ENCODE results near the gene LRRN2. TPM values are rescaled to one million over a fixed set of nuclear protein-coding genes. Genes with fewer than 3 reads are reported as not detected.

Gene LRRN2
- total RNA-seq: 10 to 100 TPM in 2 of 3 donors, 1 to 10 TPM in 1; 4.3 to 33.3 (median 26.4) TPM
- long read RNA-seq, donor 1, full-length matches to known transcripts: 95 of 100 reads
- long read RNA-seq, donor 1, partial matches to known transcripts: 0 of 100 reads
- long read RNA-seq, donor 1, other reads (novel, unspliced or antisense): 5 of 100 reads
- long read RNA-seq, donor 2, partial matches to known transcripts: 0 of 1 reads
- long read RNA-seq, donor 2, other reads (novel, unspliced or antisense): 0 of 1 reads

- ATAC-seq: peak; percentile 77
- H3K36me3 ChIP-seq (ENCODE audit: low read depth): no peaks in the 10 kb centered on the region
Measured at GRCh38 chr1:204685236-204686006, at the start of gene LRRN2. Gene LRRN2, minus strand, starts transcription at chr1:204685738. Its CDS starts 65,746 bp downstream, at chr1:204619992.

DNA sequence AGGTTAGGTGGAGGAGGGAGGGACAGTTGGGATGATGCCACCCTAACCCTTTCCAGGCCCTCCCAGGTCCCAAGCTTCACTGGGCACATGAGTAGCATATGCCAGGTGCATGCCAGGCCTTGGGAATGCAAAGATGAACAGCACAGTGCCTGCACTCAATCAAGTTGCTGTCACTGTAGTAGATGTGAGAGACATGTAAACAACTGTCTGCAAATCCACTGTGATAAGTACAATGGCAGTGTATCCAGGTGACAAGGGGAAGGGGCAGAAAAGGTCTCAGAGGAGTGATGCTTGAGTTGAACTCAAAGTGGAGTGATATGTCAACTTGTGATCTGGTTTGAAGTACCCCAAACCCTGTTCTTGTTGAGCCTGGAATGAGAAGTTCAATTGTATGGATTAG, 49.5 kb upstream of the LRRN2 start:
- no peaks in the 10 kb centered on the region for H3K36me3 ChIP-seq (ENCODE audit: low read depth)
- TF ChIP-seq, protein P1, sequence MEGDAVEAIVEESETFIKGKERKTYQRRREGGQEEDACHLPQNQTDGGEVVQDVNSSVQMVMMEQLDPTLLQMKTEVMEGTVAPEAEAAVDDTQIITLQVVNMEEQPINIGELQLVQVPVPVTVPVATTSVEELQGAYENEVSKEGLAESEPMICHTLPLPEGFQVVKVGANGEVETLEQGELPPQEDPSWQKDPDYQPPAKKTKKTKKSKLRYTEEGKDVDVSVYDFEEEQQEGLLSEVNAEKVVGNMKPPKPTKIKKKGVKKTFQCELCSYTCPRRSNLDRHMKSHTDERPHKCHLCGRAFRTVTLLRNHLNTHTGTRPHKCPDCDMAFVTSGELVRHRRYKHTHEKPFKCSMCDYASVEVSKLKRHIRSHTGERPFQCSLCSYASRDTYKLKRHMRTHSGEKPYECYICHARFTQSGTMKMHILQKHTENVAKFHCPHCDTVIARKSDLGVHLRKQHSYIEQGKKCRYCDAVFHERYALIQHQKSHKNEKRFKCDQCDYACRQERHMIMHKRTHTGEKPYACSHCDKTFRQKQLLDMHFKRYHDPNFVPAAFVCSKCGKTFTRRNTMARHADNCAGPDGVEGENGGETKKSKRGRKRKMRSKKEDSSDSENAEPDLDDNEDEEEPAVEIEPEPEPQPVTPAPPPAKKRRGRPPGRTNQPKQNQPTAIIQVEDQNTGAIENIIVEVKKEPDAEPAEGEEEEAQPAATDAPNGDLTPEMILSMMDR (IDR thresholded peaks at IDR 0.05): no peak
- ATAC-seq (no peak), DNase-seq (no peak)
- no peaks in the 10 kb centered on the region for H3K4me1 ChIP-seq (ENCODE audit: low read depth)
- intact Hi-C loops (cut with DNase I, micrococcal nuclease): no loop called here
- peaks cover 4% of the 10 kb centered on the region for H3K9me3 ChIP-seq
- no peak overlapping the region for H3K4me3 ChIP-seq

More at GRCh38 chr1:204685236-204686006, at the start of gene LRRN2:
- peak within 1 kb of the TSS; percentile 32 for H3K4me3 ChIP-seq
- TF ChIP-seq, protein P1 (IDR thresholded peaks at IDR 0.05): no peak
- H3K9me3 ChIP-seq: no peaks in the 10 kb centered on the region
- H3K4me1 ChIP-seq (ENCODE audit: low read depth): peaks cover 3% of the 10 kb centered on the region
- peak in 2 of 3 donors; percentile 70 to 83 for DNase-seq
- intact Hi-C loops (cut with DNase I, micrococcal nuclease): no loop called here

DNA sequence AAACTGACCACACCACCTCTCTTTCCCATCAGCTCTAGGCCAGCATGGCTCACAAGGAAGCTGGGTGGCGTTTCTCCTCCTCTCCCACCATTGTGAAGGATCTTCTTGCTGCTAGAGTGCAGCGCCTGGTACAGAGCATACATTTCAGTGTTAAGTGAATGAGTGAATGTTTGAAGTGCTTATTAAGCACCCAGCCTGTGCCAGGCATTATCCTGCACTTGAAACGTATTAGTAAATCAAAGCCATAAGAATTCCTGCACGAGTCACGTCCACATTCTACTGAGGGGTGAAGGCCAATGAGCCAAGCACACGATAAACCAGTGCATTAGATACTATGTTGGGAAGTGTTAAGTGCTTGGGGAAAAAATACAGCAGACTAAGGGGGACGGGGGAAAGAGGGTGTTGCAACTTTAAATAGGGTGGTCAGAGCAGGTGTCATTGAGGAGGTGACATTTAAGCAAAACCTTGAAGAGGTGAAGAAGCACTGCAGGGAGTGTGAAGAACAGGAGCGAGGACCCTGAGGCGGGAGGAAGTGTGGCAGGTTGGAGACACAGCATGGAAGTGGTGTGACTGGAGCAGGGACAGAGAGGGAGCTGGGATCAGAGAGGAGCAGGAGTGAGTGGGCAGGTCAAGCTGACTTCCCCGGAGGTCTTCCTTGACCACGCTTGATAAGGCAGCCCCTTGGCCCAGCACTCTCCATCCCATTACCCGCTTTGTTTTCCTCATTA, 48.5 kb upstream of the LRRN2 start:
- Histone ChIP-seq H3K36me3 (ENCODE audit: low read depth) (no peaks in the 10 kb centered on the region), H3K4me1 (ENCODE audit: low read depth) (no peaks in the 10 kb centered on the region), H3K9me3 (peaks cover 4% of the 10 kb centered on the region), H3K4me3 (no peak overlapping the region)
- intact Hi-C loops (cut with DNase I, micrococcal nuclease): no loop called here
- DNase-seq (no peak), ATAC-seq (no peak)
- TF ChIP-seq, protein P1 (IDR thresholded peaks at IDR 0.05): no peak

- TF ChIP-seq, protein P1 (IDR thresholded peaks at IDR 0.05): no peak
- no peaks in the 10 kb centered on the region for H3K9me3 ChIP-seq
- H3K4me3 ChIP-seq: no peak overlapping the region
- ATAC-seq: no peak
- DNase-seq: no peak
- H3K36me3 ChIP-seq (ENCODE audit: low read depth): no peaks in the 10 kb centered on the region
- H3K4me1 ChIP-seq (ENCODE audit: low read depth): no peaks in the 10 kb centered on the region
- intact Hi-C loops (cut with DNase I, micrococcal nuclease): no loop called here
Measured at GRCh38 chr1:204733289-204733688, 47.8 kb upstream of the LRRN2 start.

DNA sequence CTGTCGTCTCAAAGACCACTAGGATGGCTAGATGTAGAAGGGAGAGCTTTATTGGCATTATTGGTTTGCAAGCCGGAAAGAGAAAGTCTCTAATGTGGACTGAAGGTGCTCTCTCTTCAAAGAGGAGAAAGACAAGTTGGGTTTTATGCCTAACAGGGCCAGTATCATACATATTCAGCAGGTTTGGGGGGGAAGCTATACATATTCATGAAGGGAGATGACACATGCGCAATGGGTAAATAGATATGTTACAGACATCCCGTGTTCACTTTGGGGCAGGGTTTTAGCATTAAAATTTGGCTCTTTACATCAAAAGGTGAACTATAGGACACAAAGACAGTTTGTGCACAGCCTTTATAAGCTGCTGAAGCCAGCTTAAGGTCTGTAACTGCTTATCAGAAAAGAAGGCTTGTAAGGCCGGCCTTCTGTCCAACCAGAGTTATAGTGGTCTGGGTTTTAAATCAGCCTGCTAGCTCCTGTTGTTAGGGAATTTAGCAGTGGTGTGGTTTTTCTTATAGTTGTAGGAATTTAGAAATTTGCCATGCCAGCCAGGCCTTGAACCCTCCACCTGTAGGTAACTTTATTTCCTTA, 46.5 kb upstream of the LRRN2 start:
- Histone ChIP-seq H3K4me1 (ENCODE audit: low read depth) (no peaks in the 10 kb centered on the region), H3K36me3 (ENCODE audit: low read depth) (no peaks in the 10 kb centered on the region), H3K9me3 (no peaks in the 10 kb centered on the region), H3K4me3 (no peak overlapping the region)
- intact Hi-C loops (cut with DNase I, micrococcal nuclease): no loop called here
- TF ChIP-seq, protein P1 (IDR thresholded peaks at IDR 0.05): no peak
- ATAC-seq: no peak
- no peak for DNase-seq

All from mucosa of descending colon (tissue), 3 donors.